Kidney epithelial cell (primary cell): ENCODE data around the gene FMN2. TPM values are rescaled to one million over a fixed set of nuclear protein-coding genes. Genes with fewer than 3 reads are reported as not detected.

Experiments
- DNase-seq: peaks from one replicate; pipeline ENCODE4 v3.0.0-alpha.2; 2010; ENCODE audit warnings: low read depth
- H3K27me3 ChIP-seq: 2 replicates; pipeline ENCODE4 v1.6.0; 2011; ENCODE audit warnings: low read length; ENCODE audit not compliant: control insufficient read depth, insufficient read depth
- H3K36me3 ChIP-seq: 2 replicates; pipeline ENCODE4 v1.5.1; 2011; ENCODE audit warnings: low read length; ENCODE audit not compliant: control insufficient read depth, insufficient read depth
- H3K4me3 ChIP-seq: 2 replicates; pipeline ENCODE4 v1.5.1; 2011; ENCODE audit warnings: low read depth, mild to moderate bottlenecking, control low read depth, low read length
- total RNA-seq: library from RNA; depleted of rRNA; stranded (reverse); fragments of >200 nt; gene quantifications from 2 replicates; pipeline ENCODE4 v1.2.3, GENCODE V29; 2015
- TF ChIP-seq, protein P1 (sequence below): IDR thresholded peaks from 2 replicates; pipeline ENCODE4 v1.5.1; 2011; ENCODE audit warnings: mild to moderate bottlenecking, moderate library complexity, low read length, control low read depth, inconsistent platforms; ENCODE audit not compliant: insufficient read depth, poor library complexity, severe bottlenecking

Gene FMN2
- total RNA-seq, 1 donor from 2014 or later, result 0.33 TPM

DNA sequence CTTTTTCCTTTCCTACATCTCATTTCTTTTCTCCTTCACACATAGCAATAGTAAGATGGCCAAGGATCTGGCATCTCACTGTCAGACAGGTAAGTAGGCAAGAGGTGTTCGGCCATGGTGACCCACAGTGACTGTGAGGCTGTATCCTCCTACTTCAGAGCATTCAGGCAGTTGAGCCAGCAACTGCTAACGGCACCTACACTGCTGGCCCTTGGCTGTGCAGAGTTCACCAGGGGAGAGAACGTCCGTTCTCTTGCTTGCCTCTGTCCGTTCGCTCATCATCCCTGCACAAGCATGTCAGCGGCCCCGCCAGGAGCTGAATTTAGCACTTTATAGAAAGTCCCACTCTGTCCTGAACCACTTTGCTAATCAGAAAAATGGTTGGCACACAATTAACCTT is 406.7 kb downstream of the FMN2 start:
- no peaks in the 10 kb centered on the region for H3K27me3 ChIP-seq
- no peak for DNase-seq
- H3K36me3 ChIP-seq, result no peaks in the 10 kb centered on the region
- no peak overlapping the region for H3K4me3 ChIP-seq
- TF ChIP-seq, protein P1, sequence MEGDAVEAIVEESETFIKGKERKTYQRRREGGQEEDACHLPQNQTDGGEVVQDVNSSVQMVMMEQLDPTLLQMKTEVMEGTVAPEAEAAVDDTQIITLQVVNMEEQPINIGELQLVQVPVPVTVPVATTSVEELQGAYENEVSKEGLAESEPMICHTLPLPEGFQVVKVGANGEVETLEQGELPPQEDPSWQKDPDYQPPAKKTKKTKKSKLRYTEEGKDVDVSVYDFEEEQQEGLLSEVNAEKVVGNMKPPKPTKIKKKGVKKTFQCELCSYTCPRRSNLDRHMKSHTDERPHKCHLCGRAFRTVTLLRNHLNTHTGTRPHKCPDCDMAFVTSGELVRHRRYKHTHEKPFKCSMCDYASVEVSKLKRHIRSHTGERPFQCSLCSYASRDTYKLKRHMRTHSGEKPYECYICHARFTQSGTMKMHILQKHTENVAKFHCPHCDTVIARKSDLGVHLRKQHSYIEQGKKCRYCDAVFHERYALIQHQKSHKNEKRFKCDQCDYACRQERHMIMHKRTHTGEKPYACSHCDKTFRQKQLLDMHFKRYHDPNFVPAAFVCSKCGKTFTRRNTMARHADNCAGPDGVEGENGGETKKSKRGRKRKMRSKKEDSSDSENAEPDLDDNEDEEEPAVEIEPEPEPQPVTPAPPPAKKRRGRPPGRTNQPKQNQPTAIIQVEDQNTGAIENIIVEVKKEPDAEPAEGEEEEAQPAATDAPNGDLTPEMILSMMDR, result no peak

- no peak for DNase-seq
- Histone ChIP-seq H3K27me3 (no peaks in the 10 kb centered on the region), H3K4me3 (no peak overlapping the region), H3K36me3 (no peaks in the 10 kb centered on the region)
- TF ChIP-seq, protein P1, result no peak
Observed at GRCh38 chr1:240499012-240499411, 407.3 kb downstream of the FMN2 start.

GRCh38 chr1:240500647-240501046 is 409.0 kb downstream of the FMN2 start:
- H3K4me3 ChIP-seq, result no peak overlapping the region
- no peak for DNase-seq
- TF ChIP-seq, protein P1, result no peak
- H3K36me3 ChIP-seq, result no peaks in the 10 kb centered on the region
- no peaks in the 10 kb centered on the region for H3K27me3 ChIP-seq

DNA sequence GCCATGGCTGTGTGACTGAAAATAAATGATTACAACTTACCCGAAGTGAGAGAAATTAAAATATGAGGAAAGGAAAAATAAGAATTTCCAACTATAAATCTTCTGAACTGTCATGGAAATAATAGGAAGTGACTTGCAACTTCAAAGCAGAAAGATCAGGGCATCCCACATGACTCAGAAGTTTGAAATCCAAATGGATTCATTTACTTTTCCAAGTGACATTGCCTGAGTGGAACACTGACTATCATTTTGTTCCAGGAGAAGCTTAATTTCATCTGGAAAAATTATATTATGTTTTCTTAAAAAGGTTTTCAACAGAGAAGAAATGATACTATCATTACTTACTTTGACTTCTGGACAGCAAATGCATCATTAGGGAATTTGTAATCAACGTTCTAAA is 409.4 kb downstream of the FMN2 start:
- Histone ChIP-seq H3K4me3 (no peak overlapping the region), H3K27me3 (no peaks in the 10 kb centered on the region), H3K36me3 (no peaks in the 10 kb centered on the region)
- no peak for DNase-seq
- TF ChIP-seq, protein P1, result no peak

GRCh38 chr1:240503036-240503435 is 411.4 kb downstream of the FMN2 start:
- no peaks in the 10 kb centered on the region for H3K36me3 ChIP-seq
- TF ChIP-seq, protein P1, result no peak
- no peaks in the 10 kb centered on the region for H3K27me3 ChIP-seq
- no peak for DNase-seq
- no peak overlapping the region for H3K4me3 ChIP-seq

- H3K27me3 ChIP-seq, result no peaks in the 10 kb centered on the region
- no peak overlapping the region for H3K4me3 ChIP-seq
- H3K36me3 ChIP-seq, result no peaks in the 10 kb centered on the region
- DNase-seq, result no peak
- TF ChIP-seq, protein P1, result no peak
Observed at GRCh38 chr1:240503558-240503957, 411.9 kb downstream of the FMN2 start.
